GM12878 (cell line): Measurements from ENCODE around the gene LAMA5. TPM values are rescaled to one million over a fixed set of nuclear protein-coding genes. Genes with fewer than 3 reads are reported as not detected.

Source experiments
- ATAC-seq: fragments of 200-7000 bp; cut with Tn5 transposase; 3 replicates; pipeline ENCODE4 v1.9.1; 2020; ENCODE audit warnings: mild to moderate bottlenecking, moderate library complexity
- BruUV-seq: library from RNA; stranded (reverse); fragments of 400-500 nt; replicated peaks from 2 replicates; lab custom pipeline; 2021; lab: Mats Ljungman, UMichigan
- CTCF ChIA-PET: fragments of 300-600 bp; sonication (Branson Sonifier 250); formaldehyde crosslinking; extraction: SDS; loops from one replicate; lab custom pipeline; 2021; ENCODE audit warnings: inconsistent platforms; lab: Yijun Ruan, JAX
- POLR2A ChIA-PET: fragments of 350-600 bp; formaldehyde crosslinking; extraction: SDS; loops from one replicate; lab custom pipeline; 2021; ENCODE audit warnings: inconsistent platforms; lab: Charles Lee
- RAD21 ChIA-PET: fragments of 300-600 bp; sonication (Branson Sonifier 250); formaldehyde crosslinking; loops from one replicate; lab custom pipeline; 2023; ENCODE audit warnings: antibody characterized with exemption; ENCODE audit not compliant: unreplicated experiment; lab: Charles Lee
- SMC1A ChIA-PET: fragments of 300-600 bp; sonication (Branson Sonifier 250); formaldehyde crosslinking; loops from one replicate; lab custom pipeline; 2023; ENCODE audit not compliant: unreplicated experiment, uncharacterized antibody; lab: Charles Lee
- DNase-seq: peaks from one replicate; pipeline ENCODE4 v3.0.0-alpha.2; 2011; ENCODE audit warnings: low read depth, low spot score
- FAIRE-seq: peaks from 3 replicates; lab custom pipeline; 2011; peaks lifted over from hg19 to GRCh38; lab: Jason Lieb, UNC
- H2AFZ ChIP-seq: 2 replicates; pipeline ENCODE4 v1.6.0; 2011; ENCODE audit warnings: low read depth, low read length, control low read depth; ENCODE audit not compliant: control insufficient read depth
- H3K27ac ChIP-seq: 2 replicates; pipeline ENCODE4 v1.5.1; 2011; ENCODE audit warnings: control low read depth; ENCODE audit not compliant: control insufficient read depth, insufficient read depth
- H3K27me3 ChIP-seq, 2 experiments: replicated peaks in 1 of 2; 2 replicates each; pipeline versions ENCODE4 v1.6.0 to v1.6.1; 2011; ENCODE audit warnings: low read length in 1 of 2; ENCODE audit not compliant: control insufficient read depth in 2 of 2, insufficient read depth in 2 of 2
- H3K36me3 ChIP-seq, 2 experiments: 2 replicates each; pipeline ENCODE4 v1.5.1; 2011; ENCODE audit warnings: low read length in 1 of 2; ENCODE audit not compliant: control insufficient read depth in 2 of 2, insufficient read depth in 2 of 2
- H3K4me1 ChIP-seq: 2 replicates; pipeline ENCODE4 v1.6.1; 2011; ENCODE audit warnings: mild to moderate bottlenecking, low read length, moderate library complexity, mixed read lengths; ENCODE audit not compliant: control insufficient read depth, insufficient read depth
- H3K4me2 ChIP-seq: 2 replicates; pipeline ENCODE4 v1.6.0; 2011; ENCODE audit warnings: control low read depth; ENCODE audit not compliant: control insufficient read depth, insufficient read depth
- H3K4me3 ChIP-seq: fragments of 200-600 bp; sonication (generic); 2 replicates; pipeline ENCODE4 v1.5.1; 2016
- H3K79me2 ChIP-seq: 2 replicates; pipeline ENCODE4 v1.6.0; 2011; ENCODE audit warnings: low read length; ENCODE audit not compliant: control insufficient read depth, insufficient read depth
- H3K9ac ChIP-seq: 2 replicates; pipeline ENCODE4 v1.8.0; 2011; ENCODE audit warnings: low read length, control low read depth, mixed read lengths; ENCODE audit not compliant: control insufficient read depth, insufficient read depth
- H3K9me3 ChIP-seq: replicated peaks from 3 replicates; pipeline ENCODE4 v1.5.1; 2011; ENCODE audit warnings: mild to moderate bottlenecking, low read length; ENCODE audit not compliant: control insufficient read depth, insufficient read depth
- H4K20me1 ChIP-seq: 2 replicates; pipeline ENCODE4 v1.6.0; 2011; ENCODE audit not compliant: control insufficient read depth, insufficient read depth
- BCL3 ChIP-seq: IDR thresholded peaks from 2 replicates; pipeline ENCODE4 v1.6.1; 2011; ENCODE audit warnings: borderline replicate concordance, low read depth, mild to moderate bottlenecking, moderate library complexity, low read length; ENCODE audit not compliant: insufficient read depth, poor library complexity, severe bottlenecking
- BCLAF1 ChIP-seq: fragments of 450-650 bp; IDR thresholded peaks from 2 replicates; pipeline ENCODE4 v1.6.1; 2017; ENCODE audit warnings: antibody characterized with exemption, mild to moderate bottlenecking, moderate library complexity
- CREM ChIP-seq: IDR thresholded peaks from 2 replicates; pipeline ENCODE4 v1.6.1; 2014; ENCODE audit warnings: antibody characterized with exemption, low read depth
- EED ChIP-seq: sonication (generic); IDR thresholded peaks from 2 replicates; pipeline ENCODE4 v1.6.1; 2016; ENCODE audit warnings: antibody characterized with exemption, low read depth
- FOXK2 ChIP-seq: fragments of 450-650 bp; IDR thresholded peaks from 2 replicates; pipeline ENCODE4 v1.6.1; 2017; ENCODE audit warnings: mild to moderate bottlenecking, moderate library complexity
- HDAC6 ChIP-seq: fragments of 200-600 bp; sonication (generic); IDR thresholded peaks from one replicate; pipeline ENCODE4 v1.8.0; 2017; ENCODE audit warnings: antibody characterized with exemption; ENCODE audit not compliant: unreplicated experiment
- MEF2B ChIP-seq: fragments of 450-650 bp; IDR thresholded peaks from 2 replicates; pipeline ENCODE4 v1.6.1; 2018; ENCODE audit warnings: mild to moderate bottlenecking, moderate library complexity; ENCODE audit not compliant: partially characterized antibody, poor library complexity, severe bottlenecking
- RBBP5 ChIP-seq: fragments of 200-600 bp; sonication (generic); conservative IDR thresholded peaks from 2 replicates; pipeline ENCODE4 v1.6.1; 2016
- SIN3A ChIP-seq: IDR thresholded peaks from 2 replicates; pipeline ENCODE4 v1.6.1; 2012; ENCODE audit warnings: low read depth, low read length, improper control_type of control experiment
- SKIL ChIP-seq: fragments of 450-650 bp; IDR thresholded peaks from 2 replicates; pipeline ENCODE4 v1.6.1; 2017; ENCODE audit warnings: mild to moderate bottlenecking, low read depth, inconsistent platforms; ENCODE audit not compliant: poor library complexity, severe bottlenecking
- STAT3 ChIP-seq: IDR thresholded peaks from 2 replicates; pipeline ENCODE4 v1.6.1; 2011; ENCODE audit warnings: low read depth, low read length, improper control_type of control experiment
- ZBTB4 ChIP-seq: fragments of 450-650 bp; formaldehyde crosslinking; IDR thresholded peaks from 2 replicates; pipeline ENCODE4 v1.4.0; 2022; ENCODE audit warnings: mild to moderate bottlenecking, moderate library complexity
- ZNF274 ChIP-seq: IDR thresholded peaks from one replicate; pipeline ENCODE4 v1.8.0; 2011; ENCODE audit not compliant: insufficient read length, insufficient read depth
- WGBS: methylation state at CpG from one replicate; pipeline ENCODE4 v1.1.6; 2016; ENCODE audit warnings: low lambda C conversion rate; ENCODE audit not compliant: insufficient replicate concordance, insufficient coverage; ENCODE audit errors: missing lambda C conversion rate; 5-methylcytosine and 5-hydroxymethylcytosine counted together
- in situ Hi-C: fragments of 300-500 bp; cut with MboI; formaldehyde crosslinking; loops from 9 replicates; pipeline ENCODE4 v1.14.3; 2018; ENCODE audit warnings: mixed read lengths
- intact Hi-C: fragments of 100-400 bp; cut with micrococcal nuclease; formaldehyde crosslinking; loops from one replicate; pipeline ENCODE4 v1.14.2; 2022; ENCODE audit not compliant: unreplicated experiment
- polyA plus RNA-seq, 11 experiments: library from polyadenylated mRNA; depleted of rRNA in 4 of 11; unstranded in 6 of 11; stranded (reverse) in 5 of 11; fragments of >200 nt; fragmentation: Nextera tagmentation in 4 of 11; fragmentation: Illumina TruSeq in 1 of 11; extraction: Ambion mirVana in 4 of 11; extraction: Trizol in 1 of 11; gene quantifications; 1 replicate in 1 of 11; 2 replicates in 10 of 11; pipeline versions ENCODE4 v1.2.1 to v1.2.3, GENCODE V29; 2011 to 2016; ENCODE audit warnings: inconsistent platforms in 2 of 11, missing spikeins in 2 of 11, low read depth in 1 of 11
- total RNA-seq, 4 experiments: library from RNA; depleted of rRNA in 3 of 4; stranded (reverse); fragments of >200 nt in 3 of 4; fragmentation: Illumina TruSeq in 1 of 4; extraction: Trizol in 1 of 4; gene quantifications; 2 replicates each; pipeline versions ENCODE4 v1.2.1 to v1.2.3, GENCODE V29; 2013 to 2021

LAMA5 gene
- total and polyA plus RNA-seq, 10 of the 15 experiments (the other 5 are each of a cell fraction or from before 2014, with no cell fraction given) = 0.09 to 3.1 (median 1.6) TPM; not detected in 3

GRCh38 chr20:62395311-62396242, 28.5 kb upstream of the LAMA5 start:
- POLR2A ChIA-PET = no interaction called here
- no peak overlapping the region for H3K4me3 ChIP-seq
- no peaks in the 10 kb centered on the region for H3K4me1 ChIP-seq
- no peak for FAIRE-seq
- no peaks in the 10 kb centered on the region for H3K79me2 ChIP-seq
- no peaks in the 10 kb centered on the region; the same call in 2 of the 3 replicates for H3K9me3 ChIP-seq
- SMC1A ChIA-PET = no interaction called here
- H3K4me2 ChIP-seq = no peak overlapping the region
- RAD21 ChIA-PET = no interaction called here
- CTCF ChIA-PET = no interaction called here
- in situ Hi-C loops (loop anchor here (25.0 kb wide), 1 partner anchor 383 kb away; no protein-coding TSS in a partner anchor), intact Hi-C loops (no loop called here)
- no peak overlapping the region for H2AFZ ChIP-seq
- no peak overlapping the region for H3K9ac ChIP-seq
- peaks cover 0 to 7% of the 10 kb centered on the region in 2 experiments; a peak in 2 of 4 replicates for H3K36me3 ChIP-seq
- H4K20me1 ChIP-seq = no peaks in the 10 kb centered on the region
- DNase-seq = no peak
- WGBS = 82% methylated on average over 26 of the region's 27 CpGs
- H3K27ac ChIP-seq = no peak overlapping the region
- no TSS peak for BruUV-seq
- H3K27me3 ChIP-seq = no peaks in the 10 kb centered on the region
- ATAC-seq = no peak
- no peak for TF ChIP-seq EED
- no peak for TF ChIP-seq BCL3
- TF ChIP-seq MEF2B = no peak
- TF ChIP-seq ZBTB4 (CRISPR knock-in tag) = no peak
- TF ChIP-seq BCLAF1 = no peak
- TF ChIP-seq FOXK2 = no peak
- TF ChIP-seq CREM = no peak
- TF ChIP-seq STAT3 = no peak
- no peak for TF ChIP-seq HDAC6
- no peak for TF ChIP-seq RBBP5
- TF ChIP-seq SKIL = no peak
- TF ChIP-seq ZNF274 = no peak
- TF ChIP-seq SIN3A = no peak
